Mesothelial cell of epicardium (in vitro differentiated cells): Measurements from ENCODE around the gene TMEM94. TPM values are rescaled to one million over a fixed set of nuclear protein-coding genes. Genes with fewer than 3 reads are reported as not detected.

Experiments used
- DNase-seq, 2 experiments: peaks; one replicate each; pipeline ENCODE4 v3.0.0; 2021; ENCODE audit warnings: low spot score in 2 of 2; ENCODE audit not compliant: unreplicated experiment in 2 of 2
- H3K27ac Mint-ChIP-seq: 2 replicates; pipeline ENCODE4 v1.8.0; 2021; ENCODE audit warnings: mixed read lengths
- H3K27me3 Mint-ChIP-seq: 2 replicates; pipeline ENCODE4 v1.8.0; 2021; ENCODE audit warnings: low read depth, mixed read lengths
- H3K36me3 Mint-ChIP-seq: 2 replicates; pipeline ENCODE4 v1.8.0; 2021; ENCODE audit warnings: mixed read lengths
- H3K4me1 Mint-ChIP-seq: 2 replicates; pipeline ENCODE4 v1.8.0; 2021; ENCODE audit warnings: mixed read lengths
- H3K4me3 Mint-ChIP-seq: 2 replicates; pipeline ENCODE4 v1.8.0; 2021; ENCODE audit warnings: mild to moderate bottlenecking, moderate library complexity, mixed read lengths
- H3K9me3 Mint-ChIP-seq: 2 replicates; pipeline ENCODE4 v1.8.0; 2021; ENCODE audit warnings: mixed read lengths
- CTCF ChIP-seq: fragments of 200-600 bp; sonication (generic); IDR thresholded peaks from one replicate; pipeline ENCODE4 v1.5.0; 2021; ENCODE audit warnings: antibody characterized with exemption; ENCODE audit not compliant: unreplicated experiment
- total RNA-seq: library from RNA; stranded (reverse); gene quantifications from 3 replicates; pipeline ENCODE4 v1.2.1, GENCODE V29; 2021

TMEM94 gene
- total RNA-seq, 1 donor from 2014 or later = 126 TPM

GRCh38 chr17:75512926-75513640, 56.6 kb downstream of the TMEM94 start:
- Mint-ChIP-seq H3K4me3 (peak overlapping the region; percentile 84), H3K4me1 (peaks cover 52% of the 10 kb centered on the region)

GRCh38 chr17:75513641-75514000, 57.2 kb downstream of the TMEM94 start:
- no peak for TF ChIP-seq CTCF
- no peak for DNase-seq
- H3K27ac Mint-ChIP-seq = no peak overlapping the region
- H3K4me3 Mint-ChIP-seq = peak overlapping the region; percentile 84
- H3K27me3 Mint-ChIP-seq = no peaks in the 10 kb centered on the region
- H3K36me3 Mint-ChIP-seq = peaks cover 1% of the 10 kb centered on the region
- peaks cover 49% of the 10 kb centered on the region for H3K4me1 Mint-ChIP-seq
- no peaks in the 10 kb centered on the region for H3K9me3 Mint-ChIP-seq

More at GRCh38 chr17:75512926-75513640, 56.6 kb downstream of the TMEM94 start:
- DNase-seq = no peak
- H3K36me3 Mint-ChIP-seq = no peaks in the 10 kb centered on the region
- no peaks in the 10 kb centered on the region for H3K9me3 Mint-ChIP-seq
- no peaks in the 10 kb centered on the region for H3K27me3 Mint-ChIP-seq
- no peak for TF ChIP-seq CTCF
- peak overlapping the region; percentile 39 for H3K27ac Mint-ChIP-seq

DNA sequence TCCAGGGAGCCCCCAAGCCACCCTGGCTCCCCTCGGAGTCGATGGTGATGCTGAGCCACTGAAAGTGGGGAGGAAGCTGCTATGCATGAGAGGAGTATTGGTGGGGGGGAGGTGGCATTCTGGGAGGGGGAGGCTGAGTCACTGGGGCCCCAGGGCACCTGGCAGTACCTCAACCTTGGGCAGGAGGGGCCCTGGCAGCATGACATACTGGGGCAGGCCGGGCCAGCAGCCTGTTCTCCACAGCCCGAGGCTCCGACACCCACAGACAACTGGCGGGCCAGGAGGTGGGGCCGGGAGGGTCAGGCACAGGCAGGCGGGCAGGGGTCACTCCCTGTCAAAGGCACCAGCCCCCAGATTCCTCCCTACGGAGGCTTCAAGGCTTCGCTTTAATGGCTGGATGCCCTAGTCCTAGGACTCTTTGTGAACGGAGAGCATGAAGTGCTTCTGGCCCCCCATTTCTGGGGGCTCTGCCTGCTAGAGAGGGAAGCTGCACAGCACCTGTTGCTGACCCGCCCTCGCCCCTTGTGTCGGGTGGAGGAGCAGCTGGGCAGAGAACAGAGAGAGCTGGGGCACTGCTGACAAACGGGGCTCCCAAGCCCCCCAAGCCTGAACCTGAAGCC, 58.0 kb downstream of the TMEM94 start:
- TF ChIP-seq CTCF = no peak
- Mint-ChIP-seq H3K4me1 (peaks cover 41% of the 10 kb centered on the region), H3K9me3 (no peaks in the 10 kb centered on the region), H3K27me3 (no peaks in the 10 kb centered on the region), H3K4me3 (peak overlapping the region; percentile 84), H3K36me3 (peaks cover 2% of the 10 kb centered on the region), H3K27ac (peak overlapping the region; percentile 59)
- DNase-seq = no peak

DNA sequence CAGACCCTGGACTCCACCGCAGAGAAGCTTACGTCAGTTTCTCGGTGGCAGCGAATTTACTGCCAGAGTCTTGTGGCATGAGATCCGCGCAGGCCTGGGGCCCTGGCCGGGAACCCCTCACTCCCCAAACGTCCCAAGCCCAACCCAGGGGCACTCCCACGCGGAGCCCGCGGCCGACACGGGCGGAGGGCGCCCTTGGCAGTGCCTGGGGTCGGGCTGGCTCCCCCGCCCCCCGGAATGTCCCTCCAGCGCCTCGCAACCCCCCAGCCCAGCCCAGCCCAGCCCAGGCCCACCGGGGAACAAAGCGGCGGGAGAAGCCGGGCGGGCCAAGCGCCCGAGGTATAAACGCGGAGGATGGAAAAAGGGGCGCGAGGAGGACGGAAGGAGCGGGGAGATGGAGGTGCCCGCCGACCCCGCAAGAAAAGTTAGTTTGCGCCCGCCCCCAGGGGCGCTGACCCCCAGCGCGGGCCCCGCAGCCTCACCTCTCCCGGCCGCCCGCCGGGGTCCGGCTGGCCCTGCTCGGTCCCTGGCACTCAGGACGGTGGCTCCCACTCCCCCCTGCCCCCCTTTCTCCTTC, 58.6 kb downstream of the TMEM94 start:
- H3K27ac Mint-ChIP-seq = no peak overlapping the region
- H3K36me3 Mint-ChIP-seq = peaks cover 5% of the 10 kb centered on the region
- peaks cover 37% of the 10 kb centered on the region for H3K4me1 Mint-ChIP-seq
- no peaks in the 10 kb centered on the region for H3K27me3 Mint-ChIP-seq
- peak overlapping the region; percentile 84 for H3K4me3 Mint-ChIP-seq
- DNase-seq = peak in 1 of 2 experiments; percentile 57
- no peaks in the 10 kb centered on the region for H3K9me3 Mint-ChIP-seq
- TF ChIP-seq CTCF = no peak

GRCh38 chr17:75515496-75516254, 59.2 kb downstream of the TMEM94 start, which contains the start of gene CASKIN2:
Gene CASKIN2 (minus strand): TSS chr17:75515537. CDS start chr17:75513804, 1,733 bp downstream.
- Mint-ChIP-seq H3K27me3 (no peaks in the 10 kb centered on the region), H3K4me3 (peak within 1 kb of the TSS; percentile 84), H3K27ac (peak within 1 kb of the TSS; percentile 89), H3K9me3 (no peaks in the 10 kb centered on the region), H3K4me1 (peaks cover 37% of the 10 kb centered on the region), H3K36me3 (peaks cover 5% of the 10 kb centered on the region)
- peak; percentile 97 for TF ChIP-seq CTCF
- peak; percentile 93 to 98 for DNase-seq
